Esophagus muscularis mucosa (tissue), 4 donors: ENCODE data around the gene SHMT2. TPM values are rescaled to one million over a fixed set of nuclear protein-coding genes. Genes with fewer than 3 reads are reported as not detected.

Experiments
- DNase-seq: peaks from one replicate; pipeline ENCODE4 v3.0.0-alpha.2; 2017; ENCODE audit errors: extremely low spot score
- H3K27ac ChIP-seq, 4 donors: fragments of 200-600 bp; sonication (generic); replicated peaks in 1 of 4; 1 replicate in 3 of 4; 2 replicates in 1 of 4; pipeline ENCODE4 v1.5.1; 2016 to 2019; ENCODE audit warnings: mild to moderate bottlenecking in 1 of 4
- H3K27me3 ChIP-seq, 4 donors: fragments of 200-600 bp; sonication (generic); one replicate each; pipeline versions ENCODE4 v1.5.1 to v1.6.0; 2016 to 2019
- H3K36me3 ChIP-seq, 4 donors: fragments of 200-600 bp; sonication (generic); one replicate each; pipeline ENCODE4 v1.5.1; 2016 to 2019
- H3K4me1 ChIP-seq, 4 donors: fragments of 200-600 bp; sonication (generic); one replicate each; pipeline ENCODE4 v1.5.1; 2016 to 2019
- H3K4me3 ChIP-seq, 4 donors: fragments of 200-600 bp; sonication (generic); 1 replicate in 2 of 4; 2 replicates in 2 of 4; pipeline ENCODE4 v1.5.1; 2016 to 2019; ENCODE audit warnings: mild to moderate bottlenecking in 4 of 4, moderate library complexity in 1 of 4
- H3K9me3 ChIP-seq, 4 donors: fragments of 200-600 bp; sonication (generic); 1 replicate in 3 of 4; 2 replicates in 1 of 4; pipeline ENCODE4 v1.5.1; 2016 to 2019
- CTCF ChIP-seq, 3 experiments: fragments of 200-600 bp in 2 of 3; fragments of 450-650 bp in 1 of 3; sonication (generic) in 2 of 3; IDR thresholded peaks; one replicate each; pipeline ENCODE4 v1.5.1; 2017 to 2019; ENCODE audit warnings: antibody characterized with exemption in 3 of 3, mild to moderate bottlenecking in 2 of 3, moderate library complexity in 1 of 3
- EP300 ChIP-seq: sonication (generic); formaldehyde crosslinking; IDR thresholded peaks from one replicate; pipeline ENCODE4 v1.6.1; 2017; ENCODE audit warnings: antibody characterized with exemption
- POLR2A ChIP-seq: fragments of 450-650 bp; IDR thresholded peaks from one replicate; pipeline ENCODE4 v1.6.1; 2017; ENCODE audit warnings: antibody characterized with exemption, moderate library complexity, mild to moderate bottlenecking, low read depth
- POLR2AphosphoS5 ChIP-seq, 2 donors: sonication (generic); formaldehyde crosslinking; IDR thresholded peaks; one replicate each; pipeline ENCODE4 v1.6.1; 2017; ENCODE audit warnings: antibody characterized with exemption in 2 of 2
- WGBS: methylation state at CpG from one replicate; pipeline ENCODE4 v1.1.5; 2018; 5-methylcytosine and 5-hydroxymethylcytosine counted together
- intact Hi-C: fragments of 100-400 bp; cut with DNase I; formaldehyde crosslinking; loops from one replicate; pipeline ENCODE4 v1.15.1; 2023
- total RNA-seq, 4 donors: library from RNA; depleted of rRNA; stranded (reverse); fragments of >200 nt; gene quantifications; one replicate each; pipeline versions ENCODE4 v1.1.0 to v1.2.1, GENCODE V29; 2016

The SHMT2 gene
- total RNA-seq, 4 donors from 2014 or later, result 22.8 to 60.4 (median 34.6) TPM

GRCh38 chr12:57258977-57259970 lies 29.8 kb downstream of the SHMT2 start:
- intact Hi-C loops, result no loop called here
- Histone ChIP-seq H3K36me3 (peaks cover 40 to 76% (median 65%) of the 10 kb centered on the region in 4 donors), H3K27ac (no peak overlapping the region), H3K9me3 (no peaks in the 10 kb centered on the region), H3K27me3 (no peaks in the 10 kb centered on the region), H3K4me3 (no peak overlapping the region), H3K4me1 (peaks cover 0 to 15% (median 8%) of the 10 kb centered on the region in 4 donors)
- DNase-seq, result no peak
- TF ChIP-seq EP300 (no peak), POLR2AphosphoS5 (IDR thresholded peaks at IDR 0.05) (no peak), CTCF (IDR thresholded peaks at IDR 0.05) (no peak), POLR2A (no peak)
- 68% methylated on average over 6 of the region's 6 CpGs for WGBS

GRCh38 chr12:57260366-57260765 lies 30.9 kb downstream of the SHMT2 start:
- intact Hi-C loops, result no loop called here
- 93% methylated on average over 4 of the region's 4 CpGs for WGBS
- H3K27me3 ChIP-seq, result no peaks in the 10 kb centered on the region
- no peak overlapping the region for H3K4me3 ChIP-seq
- peaks cover 0 to 15% (median 8%) of the 10 kb centered on the region in 4 donors for H3K4me1 ChIP-seq
- H3K36me3 ChIP-seq, result peaks cover 40 to 73% (median 61%) of the 10 kb centered on the region in 4 donors
- TF ChIP-seq CTCF (IDR thresholded peaks at IDR 0.05), result no peak
- TF ChIP-seq POLR2A, result no peak
- TF ChIP-seq POLR2AphosphoS5 (IDR thresholded peaks at IDR 0.05), result no peak
- TF ChIP-seq EP300, result no peak
- peak; percentile 31 for DNase-seq
- H3K27ac ChIP-seq, result no peak overlapping the region
- no peaks in the 10 kb centered on the region for H3K9me3 ChIP-seq

GRCh38 chr12:57261428-57261865 lies 31.9 kb downstream of the SHMT2 start:
- Histone ChIP-seq H3K36me3 (peaks cover 38 to 73% (median 61%) of the 10 kb centered on the region in 4 donors), H3K9me3 (no peaks in the 10 kb centered on the region), H3K27me3 (no peaks in the 10 kb centered on the region), H3K27ac (no peak overlapping the region), H3K4me1 (peaks cover 0 to 15% (median 8%) of the 10 kb centered on the region in 4 donors), H3K4me3 (no peak overlapping the region)
- no peak for DNase-seq
- intact Hi-C loops, result no loop called here
- TF ChIP-seq POLR2AphosphoS5 (IDR thresholded peaks at IDR 0.05) (no peak), CTCF (IDR thresholded peaks at IDR 0.05) (no peak), EP300 (no peak), POLR2A (no peak)
- 55% methylated on average over 2 of the region's 2 CpGs for WGBS

DNA sequence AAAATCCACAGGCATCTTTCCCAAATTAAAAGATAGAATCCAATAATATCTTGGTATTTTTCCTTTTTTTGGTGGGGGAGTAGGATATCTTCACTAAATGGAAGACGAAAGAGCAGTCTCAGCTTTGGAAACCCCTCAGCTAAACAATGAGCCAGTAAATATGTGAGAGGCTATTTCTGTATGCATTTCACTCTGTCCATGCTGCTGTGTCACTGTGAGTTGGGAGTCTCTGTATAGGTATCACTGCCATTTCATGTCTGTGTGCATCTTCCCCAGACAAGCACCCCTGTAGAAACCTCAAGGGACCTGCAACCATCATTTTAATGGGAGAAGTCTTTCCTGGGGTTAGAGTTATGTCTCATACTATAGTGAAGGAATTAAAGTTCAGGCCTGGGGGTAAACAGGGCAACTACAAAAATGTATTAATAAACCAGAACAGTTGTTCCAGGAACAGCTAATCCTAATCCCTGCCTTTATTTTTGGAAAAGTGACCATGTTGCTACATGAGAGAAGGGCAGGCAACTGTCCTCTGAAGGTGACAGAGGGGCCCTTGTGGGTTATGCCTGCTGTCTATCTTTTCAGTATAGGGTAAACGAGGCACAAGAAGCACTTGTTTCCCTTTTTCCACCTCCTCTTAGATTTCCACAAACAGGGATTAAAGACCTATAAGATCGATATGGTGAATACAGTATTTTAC lies 32.8 kb downstream of the SHMT2 start:
- no peak for DNase-seq
- no peaks in the 10 kb centered on the region for H3K9me3 ChIP-seq
- H3K4me3 ChIP-seq, result no peak overlapping the region
- H3K27me3 ChIP-seq, result no peaks in the 10 kb centered on the region
- H3K36me3 ChIP-seq, result peaks cover 42 to 73% (median 60%) of the 10 kb centered on the region in 4 donors
- intact Hi-C loops, result no loop called here
- H3K4me1 ChIP-seq, result peaks cover 0 to 15% (median 8%) of the 10 kb centered on the region in 4 donors
- no peak overlapping the region for H3K27ac ChIP-seq
- WGBS, result 92% methylated on average over 3 of the region's 3 CpGs
- TF ChIP-seq CTCF (IDR thresholded peaks at IDR 0.05) (no peak), POLR2A (no peak), EP300 (no peak), POLR2AphosphoS5 (IDR thresholded peaks at IDR 0.05) (no peak)
